ENCODE data around the gene FAM111B.

FAM111B gene

GRCh38 chr11:59154610-59155009 lies 47.6 kb downstream of the FAM111B start:
- no peak for DNase-seq (ENCODE audit: low read depth)
- no peak for TF ChIP-seq CTCF (conservative IDR thresholded peaks at IDR 0.05; ENCODE audit: low read depth, low read length)

GRCh38 chr11:59157433-59157832 lies 50.4 kb downstream of the FAM111B start:
- TF ChIP-seq CTCF (conservative IDR thresholded peaks at IDR 0.05; ENCODE audit: low read depth, low read length), result no peak

More at GRCh38 chr11:59154610-59155009, 47.6 kb downstream of the FAM111B start:
- no peak overlapping the region for H3K4me3 ChIP-seq (ENCODE audit: low read length)

GRCh38 chr11:59158206-59159068 lies 51.4 kb downstream of the FAM111B start:
- H3K4me3 ChIP-seq (ENCODE audit: low read length), result no peak overlapping the region
- peak; percentile 87 for TF ChIP-seq CTCF (conservative IDR thresholded peaks at IDR 0.05; ENCODE audit: low read depth, low read length)
- no peak for DNase-seq (ENCODE audit: low read depth)

More at GRCh38 chr11:59157433-59157832, 50.4 kb downstream of the FAM111B start:
- no peak overlapping the region for H3K4me3 ChIP-seq (ENCODE audit: low read length)
- DNase-seq (ENCODE audit: low read depth), result no peak

DNA sequence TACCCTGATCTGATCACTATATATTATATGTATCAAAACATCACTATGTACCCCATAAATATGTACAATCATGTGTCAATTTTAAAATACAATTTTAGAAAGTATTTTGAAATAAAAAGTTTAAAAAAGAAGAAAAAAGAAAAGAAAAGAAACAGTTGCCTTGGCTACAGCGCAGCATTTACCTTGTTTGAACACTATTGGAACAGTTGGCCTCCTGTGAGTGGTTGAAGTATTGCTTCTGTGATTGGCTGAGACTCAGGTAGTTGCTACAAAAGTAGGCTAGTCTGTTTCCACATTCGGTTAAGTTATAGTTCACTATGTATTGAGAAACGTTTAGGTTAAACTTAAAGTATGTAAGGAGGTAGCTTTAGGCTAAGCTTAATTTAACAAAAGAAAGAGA lies 57.0 kb downstream of the FAM111B start:
- no peak overlapping the region for H3K4me3 ChIP-seq (ENCODE audit: low read length)
- TF ChIP-seq CTCF (conservative IDR thresholded peaks at IDR 0.05; ENCODE audit: low read depth, low read length), result no peak
- no peak for DNase-seq (ENCODE audit: low read depth)

- peak; percentile 91 for TF ChIP-seq CTCF (conservative IDR thresholded peaks at IDR 0.05; ENCODE audit: low read depth, low read length)
- DNase-seq (ENCODE audit: low read depth), result peak; percentile 66
- peak within 1 kb of the TSS; percentile 65 for H3K4me3 ChIP-seq (ENCODE audit: low read length)
Measured at GRCh38 chr11:59171508-59172322, 64.7 kb downstream of the FAM111B start, which contains the start of gene DTX4. TSS of gene DTX4 (plus strand) at chr11:59172132. CDS start at chr11:59172596, 464 bp downstream.

GRCh38 chr11:59172345-59173079 lies 65.5 kb downstream of the FAM111B start:
- peak overlapping the region; percentile 65 for H3K4me3 ChIP-seq (ENCODE audit: low read length)

More at GRCh38 chr11:59172345-59173079, 65.5 kb downstream of the FAM111B start:
- DNase-seq (ENCODE audit: low read depth), result no peak
- TF ChIP-seq CTCF (conservative IDR thresholded peaks at IDR 0.05; ENCODE audit: low read depth, low read length), result no peak

All from retinal pigment epithelial cell (primary cell).